ENCODE measurements around the gene CRTAC1.

DNA sequence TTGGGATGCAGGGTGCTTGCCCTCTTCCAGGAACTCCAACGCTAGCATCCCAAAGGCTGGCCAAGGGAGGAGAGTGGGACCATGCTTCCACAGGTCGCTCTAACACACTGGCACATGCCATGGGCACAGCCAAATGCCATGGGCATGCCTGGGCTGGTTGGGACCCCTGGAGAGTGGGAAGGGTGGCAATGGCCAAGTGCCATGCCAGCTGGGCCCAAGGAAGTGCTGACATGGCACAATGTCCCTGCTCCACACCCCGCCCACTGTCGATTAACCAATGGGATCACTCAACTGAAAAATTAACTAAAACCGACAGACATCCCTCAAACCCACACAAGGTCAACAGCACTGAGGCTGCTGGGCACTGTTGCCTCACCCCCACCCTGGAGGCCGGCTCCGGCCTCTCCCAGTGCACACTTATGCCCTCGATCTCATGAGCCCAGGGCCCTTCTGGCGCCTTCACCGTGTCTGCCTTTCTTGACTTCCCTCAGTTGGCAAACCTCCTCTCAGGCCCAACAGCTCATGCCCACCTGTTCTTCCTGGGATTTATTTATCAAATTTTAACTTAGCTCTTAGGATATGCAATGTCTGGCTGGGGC, 97.4 kb downstream of the CRTAC1 start:
- TF ChIP-seq, protein P1, sequence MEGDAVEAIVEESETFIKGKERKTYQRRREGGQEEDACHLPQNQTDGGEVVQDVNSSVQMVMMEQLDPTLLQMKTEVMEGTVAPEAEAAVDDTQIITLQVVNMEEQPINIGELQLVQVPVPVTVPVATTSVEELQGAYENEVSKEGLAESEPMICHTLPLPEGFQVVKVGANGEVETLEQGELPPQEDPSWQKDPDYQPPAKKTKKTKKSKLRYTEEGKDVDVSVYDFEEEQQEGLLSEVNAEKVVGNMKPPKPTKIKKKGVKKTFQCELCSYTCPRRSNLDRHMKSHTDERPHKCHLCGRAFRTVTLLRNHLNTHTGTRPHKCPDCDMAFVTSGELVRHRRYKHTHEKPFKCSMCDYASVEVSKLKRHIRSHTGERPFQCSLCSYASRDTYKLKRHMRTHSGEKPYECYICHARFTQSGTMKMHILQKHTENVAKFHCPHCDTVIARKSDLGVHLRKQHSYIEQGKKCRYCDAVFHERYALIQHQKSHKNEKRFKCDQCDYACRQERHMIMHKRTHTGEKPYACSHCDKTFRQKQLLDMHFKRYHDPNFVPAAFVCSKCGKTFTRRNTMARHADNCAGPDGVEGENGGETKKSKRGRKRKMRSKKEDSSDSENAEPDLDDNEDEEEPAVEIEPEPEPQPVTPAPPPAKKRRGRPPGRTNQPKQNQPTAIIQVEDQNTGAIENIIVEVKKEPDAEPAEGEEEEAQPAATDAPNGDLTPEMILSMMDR (IDR thresholded peaks at IDR 0.05), result no peak
- TF ChIP-seq RCOR1 (IDR thresholded peaks at IDR 0.05; ENCODE audit: low read depth, low read length) (no peak), CEBPB (IDR thresholded peaks at IDR 0.05) (no peak), POLR2A (IDR thresholded peaks at IDR 0.05; ENCODE audit: low read length) (no peak), MAZ (IDR thresholded peaks at IDR 0.05; ENCODE audit: borderline replicate concordance, low read depth, low read length) (no peak), SMC3 (IDR thresholded peaks at IDR 0.05) (no peak), PHF8 (IDR thresholded peaks at IDR 0.05; ENCODE audit: borderline replicate concordance, low read depth) (no peak)
- TF ChIP-seq, protein P2, sequence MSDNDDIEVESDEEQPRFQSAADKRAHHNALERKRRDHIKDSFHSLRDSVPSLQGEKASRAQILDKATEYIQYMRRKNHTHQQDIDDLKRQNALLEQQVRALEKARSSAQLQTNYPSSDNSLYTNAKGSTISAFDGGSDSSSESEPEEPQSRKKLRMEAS (IDR thresholded peaks at IDR 0.05), result no peak
- TF ChIP-seq, protein P3, sequence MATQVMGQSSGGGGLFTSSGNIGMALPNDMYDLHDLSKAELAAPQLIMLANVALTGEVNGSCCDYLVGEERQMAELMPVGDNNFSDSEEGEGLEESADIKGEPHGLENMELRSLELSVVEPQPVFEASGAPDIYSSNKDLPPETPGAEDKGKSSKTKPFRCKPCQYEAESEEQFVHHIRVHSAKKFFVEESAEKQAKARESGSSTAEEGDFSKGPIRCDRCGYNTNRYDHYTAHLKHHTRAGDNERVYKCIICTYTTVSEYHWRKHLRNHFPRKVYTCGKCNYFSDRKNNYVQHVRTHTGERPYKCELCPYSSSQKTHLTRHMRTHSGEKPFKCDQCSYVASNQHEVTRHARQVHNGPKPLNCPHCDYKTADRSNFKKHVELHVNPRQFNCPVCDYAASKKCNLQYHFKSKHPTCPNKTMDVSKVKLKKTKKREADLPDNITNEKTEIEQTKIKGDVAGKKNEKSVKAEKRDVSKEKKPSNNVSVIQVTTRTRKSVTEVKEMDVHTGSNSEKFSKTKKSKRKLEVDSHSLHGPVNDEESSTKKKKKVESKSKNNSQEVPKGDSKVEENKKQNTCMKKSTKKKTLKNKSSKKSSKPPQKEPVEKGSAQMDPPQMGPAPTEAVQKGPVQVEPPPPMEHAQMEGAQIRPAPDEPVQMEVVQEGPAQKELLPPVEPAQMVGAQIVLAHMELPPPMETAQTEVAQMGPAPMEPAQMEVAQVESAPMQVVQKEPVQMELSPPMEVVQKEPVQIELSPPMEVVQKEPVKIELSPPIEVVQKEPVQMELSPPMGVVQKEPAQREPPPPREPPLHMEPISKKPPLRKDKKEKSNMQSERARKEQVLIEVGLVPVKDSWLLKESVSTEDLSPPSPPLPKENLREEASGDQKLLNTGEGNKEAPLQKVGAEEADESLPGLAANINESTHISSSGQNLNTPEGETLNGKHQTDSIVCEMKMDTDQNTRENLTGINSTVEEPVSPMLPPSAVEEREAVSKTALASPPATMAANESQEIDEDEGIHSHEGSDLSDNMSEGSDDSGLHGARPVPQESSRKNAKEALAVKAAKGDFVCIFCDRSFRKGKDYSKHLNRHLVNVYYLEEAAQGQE (IDR thresholded peaks at IDR 0.05), result no peak
- TF ChIP-seq, protein P4, sequence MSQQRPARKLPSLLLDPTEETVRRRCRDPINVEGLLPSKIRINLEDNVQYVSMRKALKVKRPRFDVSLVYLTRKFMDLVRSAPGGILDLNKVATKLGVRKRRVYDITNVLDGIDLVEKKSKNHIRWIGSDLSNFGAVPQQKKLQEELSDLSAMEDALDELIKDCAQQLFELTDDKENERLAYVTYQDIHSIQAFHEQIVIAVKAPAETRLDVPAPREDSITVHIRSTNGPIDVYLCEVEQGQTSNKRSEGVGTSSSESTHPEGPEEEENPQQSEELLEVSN (IDR thresholded peaks at IDR 0.05; ENCODE audit: borderline replicate concordance, low read depth), result no peak

Measured in A549 (cell line).